HG02943 (cell line): ENCODE measurements around the gene PPFIA4.

ENCODE experiments used
- ATAC-seq: cut with Tn5 transposase; IDR thresholded peaks from one replicate; pipeline ENCODE4 v1.9.1; 2021; ENCODE audit warnings: mild to moderate bottlenecking, low read depth, moderate library complexity; ENCODE audit not compliant: unreplicated experiment

PPFIA4 gene

DNA sequence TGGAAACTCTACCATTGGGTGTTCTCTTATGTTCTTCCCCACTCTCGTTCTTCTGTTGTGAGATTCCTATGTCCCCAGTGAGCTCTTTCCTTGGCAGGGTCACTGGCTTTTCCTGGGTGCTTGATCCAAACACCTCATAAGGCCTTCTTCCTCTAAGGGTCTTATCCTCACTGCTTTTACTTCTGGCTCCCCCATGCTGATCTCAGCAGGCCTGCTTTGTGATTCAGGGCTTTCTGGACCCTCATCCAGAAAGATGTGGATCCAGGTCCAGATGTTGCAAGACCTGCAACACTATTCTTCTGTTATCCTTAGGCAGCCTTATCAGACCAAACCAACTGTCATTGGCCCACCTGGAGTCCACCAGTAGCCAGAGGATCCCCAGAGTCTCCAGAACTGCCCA is 70.7 kb downstream of the PPFIA4 start:
- no peak for ATAC-seq

GRCh38 chr1:203098445-203098844 is 72.2 kb downstream of the PPFIA4 start:
- ATAC-seq, result no peak

DNA sequence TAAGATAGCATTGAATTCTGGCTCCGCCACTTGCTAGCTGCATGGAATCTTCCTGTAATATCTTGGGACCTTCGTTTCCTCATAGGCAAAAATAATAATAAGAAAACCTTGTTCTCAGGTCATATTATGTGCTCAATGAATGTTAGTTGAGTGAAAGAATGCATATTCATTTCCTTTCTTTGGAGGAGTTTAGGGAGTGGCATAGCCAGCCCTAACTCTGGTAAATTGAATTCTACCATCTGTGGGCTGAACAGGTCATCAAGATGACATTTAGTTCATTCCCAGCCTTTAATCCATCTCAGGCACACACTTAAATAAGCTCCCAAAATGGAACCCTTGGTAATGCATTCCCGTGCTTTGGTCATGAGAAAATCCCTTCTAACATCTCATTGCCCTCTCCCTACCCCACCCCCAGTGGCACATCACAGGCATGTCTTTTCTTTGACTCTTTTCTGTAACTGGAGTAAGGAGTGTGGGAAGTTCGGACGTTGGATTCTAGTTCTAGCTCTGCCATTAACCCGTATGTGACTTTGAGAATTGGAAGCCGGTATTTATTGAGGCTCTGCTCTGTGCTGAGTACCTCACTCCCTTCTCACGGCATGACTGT is 72.7 kb downstream of the PPFIA4 start:
- no peak for ATAC-seq

DNA sequence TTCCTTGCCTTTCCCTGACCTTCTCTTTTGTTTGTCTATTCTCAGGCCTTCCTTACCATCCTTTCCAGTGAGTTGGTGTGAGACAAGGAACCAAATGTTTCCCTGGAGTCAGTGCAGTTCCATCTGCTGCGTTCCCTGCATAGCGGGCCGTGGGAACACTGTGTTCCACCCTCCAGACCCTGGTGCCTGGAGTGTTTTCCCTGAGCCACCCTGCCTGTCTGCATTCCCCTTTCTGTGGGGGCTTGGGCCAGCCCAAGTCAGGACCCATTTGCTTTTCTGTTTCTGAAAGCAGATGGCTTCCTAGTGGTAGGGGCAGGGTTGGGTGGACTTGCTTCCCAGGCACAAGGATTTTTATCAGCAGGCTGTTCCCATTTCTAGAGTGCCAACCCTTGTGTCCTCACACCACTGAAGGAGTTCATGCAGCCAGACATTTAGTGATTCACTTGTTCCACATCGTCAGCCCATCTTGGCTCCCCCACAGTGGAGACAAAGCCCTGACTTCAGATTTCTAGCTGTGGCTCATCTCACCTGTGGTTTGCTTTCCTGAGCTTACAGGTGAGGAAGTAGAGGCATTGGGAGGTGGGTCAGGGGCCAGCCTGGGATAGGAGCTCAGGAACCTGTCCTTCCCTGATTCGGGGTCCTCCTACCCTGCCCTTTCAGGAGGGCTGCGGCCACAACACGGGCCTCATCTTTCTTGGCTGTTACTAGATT is 73.7 kb downstream of the PPFIA4 start:
- ATAC-seq, result no peak

DNA sequence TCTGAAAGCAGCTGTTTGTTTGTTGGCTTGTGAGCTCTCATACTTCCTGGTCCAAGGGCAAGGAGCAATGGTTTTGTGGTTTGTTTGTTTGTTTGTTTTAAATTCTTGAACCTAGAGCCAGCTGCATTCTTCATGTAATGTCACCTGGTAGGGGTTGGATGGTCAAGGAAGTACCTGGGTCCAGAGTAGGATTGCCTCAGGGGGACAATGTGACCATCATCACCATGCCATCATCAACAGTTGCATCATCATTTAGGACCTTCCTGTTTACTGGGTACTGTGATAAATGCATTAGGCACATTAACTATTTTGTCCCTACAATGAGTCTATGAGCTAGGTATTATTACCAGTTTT is 74.2 kb downstream of the PPFIA4 start:
- no peak for ATAC-seq

- ATAC-seq, result no peak
Measured at GRCh38 chr1:203101813-203102634, 75.7 kb downstream of the PPFIA4 start.

DNA sequence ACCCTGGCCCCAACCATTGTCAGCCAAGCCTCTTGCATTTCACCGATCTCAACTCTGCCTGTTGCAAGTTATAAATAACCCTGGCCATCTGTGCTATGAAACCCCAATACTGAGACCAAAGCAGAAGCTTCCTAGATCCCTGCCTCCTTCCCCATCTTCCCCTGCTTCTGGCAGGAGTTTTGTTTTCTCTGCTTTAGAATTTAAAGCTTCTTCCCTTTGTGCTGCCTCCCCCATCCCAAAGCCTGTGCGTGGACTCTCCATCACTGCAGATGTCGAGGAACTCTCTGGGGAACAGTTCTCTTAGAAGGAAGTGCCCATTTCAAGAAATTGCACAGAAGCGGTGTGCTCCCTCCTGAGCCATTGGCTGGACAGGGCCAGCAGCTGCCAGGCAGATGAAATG is 76.9 kb downstream of the PPFIA4 start:
- no peak for ATAC-seq

DNA sequence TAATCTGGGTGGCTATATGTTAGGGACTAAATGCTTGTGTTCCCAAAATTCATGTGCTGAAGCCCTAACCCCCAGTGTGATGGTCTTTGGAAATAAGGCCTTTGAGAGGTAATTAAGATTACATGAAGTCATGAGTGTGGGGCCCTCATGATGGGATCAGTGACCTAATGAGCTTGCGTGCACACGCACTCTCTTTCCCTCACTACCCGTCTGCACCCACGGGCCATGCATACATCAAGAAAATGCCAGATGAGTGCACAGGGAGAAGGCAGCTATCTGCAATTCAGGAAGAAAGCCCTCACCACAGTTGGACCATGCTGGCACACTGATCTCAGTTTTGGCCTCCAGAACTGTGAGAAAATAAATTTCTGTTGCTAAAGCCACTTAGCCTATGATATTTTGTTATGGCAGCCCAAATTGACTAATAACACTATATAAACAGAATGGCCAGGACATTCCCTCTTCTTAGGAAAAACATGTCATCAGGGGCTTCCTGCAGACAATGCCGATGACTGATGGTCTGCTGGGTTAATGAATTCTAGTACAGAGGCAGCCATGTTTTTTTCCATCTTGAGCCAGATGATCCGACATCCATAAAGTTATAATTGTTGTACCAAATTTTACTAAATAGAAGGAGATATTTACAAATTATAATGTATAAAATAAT is 77.7 kb downstream of the PPFIA4 start:
- ATAC-seq, result no peak

GRCh38 chr1:203104789-203105390 is 78.6 kb downstream of the PPFIA4 start:
- ATAC-seq, result no peak

GRCh38 chr1:203112475-203112874 is 86.2 kb downstream of the PPFIA4 start:
- no peak for ATAC-seq

DNA sequence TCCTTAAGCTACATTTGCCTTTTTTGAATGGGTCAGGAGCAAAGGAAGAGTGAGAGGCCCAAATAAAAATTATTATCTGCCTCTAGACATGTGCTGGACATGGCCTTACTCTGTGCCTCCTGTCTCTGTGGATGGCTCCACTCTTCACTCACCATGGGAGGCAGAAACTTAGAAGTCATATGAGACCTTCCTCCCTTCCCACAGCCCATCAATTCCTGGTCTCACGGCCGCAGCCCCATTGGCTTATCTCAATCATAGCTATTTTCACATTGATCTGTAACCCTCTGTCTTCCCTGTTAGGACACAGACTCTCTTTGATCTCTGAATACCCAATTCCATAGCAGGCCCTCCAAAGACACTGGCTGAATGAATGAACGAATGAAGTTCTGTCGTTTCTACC is 87.0 kb downstream of the PPFIA4 start:
- ATAC-seq, result no peak

DNA sequence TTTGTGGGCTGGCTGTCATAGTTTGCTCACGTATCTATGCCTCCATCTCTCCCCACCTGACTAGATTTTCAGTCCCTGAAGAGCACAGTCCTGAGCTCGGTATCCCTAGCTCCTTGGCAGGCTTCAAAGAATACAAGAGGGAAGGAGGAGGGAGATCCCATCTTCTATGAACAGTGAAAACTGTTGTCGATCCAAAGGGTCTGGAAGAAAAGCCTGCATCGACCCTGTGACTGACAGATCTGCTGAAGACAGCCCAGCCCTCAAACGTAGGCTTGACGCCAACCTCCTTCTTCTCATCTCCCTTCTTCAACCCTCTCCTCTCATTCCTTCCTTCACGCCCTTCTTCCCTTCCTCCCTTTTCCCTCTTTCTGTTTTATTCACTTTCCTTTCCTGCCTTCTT is 87.9 kb downstream of the PPFIA4 start:
- no peak for ATAC-seq

- ATAC-seq, result no peak
Measured at GRCh38 chr1:203116091-203116820, 90.0 kb downstream of the PPFIA4 start.

GRCh38 chr1:203117611-203118575 is 91.6 kb downstream of the PPFIA4 start:
- ATAC-seq, result no peak

DNA sequence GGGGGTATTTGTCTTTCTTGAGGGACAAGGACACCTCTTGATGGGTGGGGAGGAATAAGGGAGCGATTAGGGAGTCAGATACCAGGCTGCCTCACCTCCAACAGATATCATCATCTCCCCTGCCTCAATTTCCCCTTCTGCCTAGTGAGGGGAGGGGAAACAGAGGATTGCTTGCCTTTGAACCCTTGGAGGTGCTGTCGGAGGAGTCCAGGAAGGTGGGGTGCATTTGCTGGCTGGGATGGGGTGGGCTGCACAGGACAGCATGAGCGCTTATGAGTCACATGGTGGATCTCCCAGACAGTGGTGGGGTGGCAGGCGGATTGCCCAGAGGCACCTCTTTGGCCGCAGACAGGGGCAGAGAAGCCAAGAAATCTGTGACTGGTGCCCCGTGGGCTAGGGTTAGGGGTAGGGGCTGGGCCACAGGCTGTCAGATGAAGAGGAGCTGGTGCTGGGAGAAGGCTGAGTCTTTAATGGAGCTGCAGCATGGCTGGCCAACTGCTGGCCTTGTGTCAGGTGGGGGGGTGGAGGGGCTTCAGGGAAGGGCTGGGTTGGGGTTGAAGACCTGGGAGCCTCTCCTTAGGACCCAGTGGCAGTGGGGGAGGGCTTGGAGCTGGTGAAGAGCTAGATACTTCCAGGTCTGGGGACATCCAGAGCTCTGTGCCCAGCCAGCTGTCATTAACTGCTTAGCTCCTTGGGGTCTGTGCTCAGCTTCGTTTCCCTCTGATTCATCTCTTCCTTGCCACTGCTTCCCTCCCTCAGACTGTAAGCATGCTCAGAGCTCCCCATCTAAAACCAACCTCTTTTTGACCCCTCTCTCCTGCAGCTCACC is 94.2 kb downstream of the PPFIA4 start:
- ATAC-seq, result no peak

- no peak for ATAC-seq
Measured at GRCh38 chr1:203121186-203122015, 95.1 kb downstream of the PPFIA4 start.

DNA sequence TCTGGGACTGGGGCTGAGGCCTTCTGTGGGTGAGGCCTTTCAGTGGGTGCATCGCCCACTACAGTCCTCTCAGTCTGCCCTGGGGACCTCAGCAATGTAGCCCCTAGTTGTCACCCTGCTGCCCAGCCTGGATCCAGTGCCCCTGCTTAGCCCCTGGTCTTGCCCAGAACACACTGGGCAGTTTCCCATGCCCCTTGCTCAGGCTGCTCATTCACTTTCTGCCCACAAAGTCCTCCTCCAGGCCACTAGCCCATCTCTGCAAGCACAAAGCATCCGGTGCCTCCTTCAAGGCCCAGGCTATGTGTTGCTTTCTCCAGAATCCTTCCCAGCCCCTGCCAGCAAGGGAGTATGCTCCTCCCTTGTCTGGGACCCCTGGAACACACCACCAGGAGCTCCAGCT is 95.9 kb downstream of the PPFIA4 start:
- ATAC-seq, result no peak
